C4-2B (cell line): ENCODE results near the gene CTXND1.
A peak's percentile ranks its signal among the peaks of the same experiment; 100 is the strongest.
"Not testable (repeated sequence)": the region's sequence is repeated elsewhere in the genome, so short reads cannot be mapped to it uniquely, and the experiment has no call there.

Experiments used
- H3K27ac ChIP-seq: fragments of 450-650 bp; 2 replicates; pipeline ENCODE4 v1.5.1; 2017
- ZFX ChIP-seq: fragments of 450-650 bp; IDR thresholded peaks from 2 replicates; pipeline ENCODE4 v1.6.1; 2017
- TF ChIP-seq, protein P1 (sequence below): fragments of 450-650 bp; conservative IDR thresholded peaks from 2 replicates; pipeline ENCODE4 v1.5.1; 2017; ENCODE audit warnings: mild to moderate bottlenecking

The CTXND1 gene

DNA sequence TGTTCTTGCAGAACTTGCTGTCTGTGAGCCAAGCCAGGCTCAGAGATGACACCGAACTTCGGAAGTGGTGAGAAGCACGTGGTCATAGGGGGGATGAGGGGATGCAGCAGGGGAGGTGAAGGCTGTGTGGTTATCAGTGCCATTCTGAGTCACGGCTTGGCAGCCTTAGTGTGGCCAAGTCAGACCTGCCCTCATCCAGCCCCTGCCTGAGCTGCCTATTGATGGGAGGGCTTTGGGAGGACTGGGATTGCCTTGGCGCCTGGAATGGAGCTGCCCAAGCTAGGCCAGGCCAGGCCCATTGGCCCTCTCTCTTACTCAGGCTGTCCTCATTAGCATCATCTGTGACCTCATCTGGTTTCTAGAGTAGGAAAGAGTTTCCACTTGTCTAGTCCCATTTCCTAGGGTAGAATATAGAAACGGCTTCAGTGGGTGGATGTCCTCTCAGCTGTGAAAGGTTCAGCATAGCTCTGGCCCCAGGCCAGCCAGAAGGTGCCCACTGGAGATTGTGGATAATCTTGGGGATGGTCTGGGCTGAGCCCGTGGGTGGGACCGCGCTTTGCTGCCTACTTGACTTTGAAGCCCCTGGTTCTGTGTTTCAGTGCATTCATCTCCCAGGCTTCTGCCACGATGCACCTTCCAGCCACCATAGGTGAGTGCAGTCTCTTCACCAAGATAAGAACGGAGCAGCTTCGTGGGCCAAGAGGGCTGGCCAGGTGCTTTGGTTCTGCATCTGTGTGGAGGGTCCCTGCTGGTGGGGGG lies 92.0 kb downstream of the CTXND1 start:
- no peak overlapping the region for H3K27ac ChIP-seq
- TF ChIP-seq, protein P1, sequence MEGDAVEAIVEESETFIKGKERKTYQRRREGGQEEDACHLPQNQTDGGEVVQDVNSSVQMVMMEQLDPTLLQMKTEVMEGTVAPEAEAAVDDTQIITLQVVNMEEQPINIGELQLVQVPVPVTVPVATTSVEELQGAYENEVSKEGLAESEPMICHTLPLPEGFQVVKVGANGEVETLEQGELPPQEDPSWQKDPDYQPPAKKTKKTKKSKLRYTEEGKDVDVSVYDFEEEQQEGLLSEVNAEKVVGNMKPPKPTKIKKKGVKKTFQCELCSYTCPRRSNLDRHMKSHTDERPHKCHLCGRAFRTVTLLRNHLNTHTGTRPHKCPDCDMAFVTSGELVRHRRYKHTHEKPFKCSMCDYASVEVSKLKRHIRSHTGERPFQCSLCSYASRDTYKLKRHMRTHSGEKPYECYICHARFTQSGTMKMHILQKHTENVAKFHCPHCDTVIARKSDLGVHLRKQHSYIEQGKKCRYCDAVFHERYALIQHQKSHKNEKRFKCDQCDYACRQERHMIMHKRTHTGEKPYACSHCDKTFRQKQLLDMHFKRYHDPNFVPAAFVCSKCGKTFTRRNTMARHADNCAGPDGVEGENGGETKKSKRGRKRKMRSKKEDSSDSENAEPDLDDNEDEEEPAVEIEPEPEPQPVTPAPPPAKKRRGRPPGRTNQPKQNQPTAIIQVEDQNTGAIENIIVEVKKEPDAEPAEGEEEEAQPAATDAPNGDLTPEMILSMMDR, result no peak
- no peak for TF ChIP-seq ZFX

- TF ChIP-seq, protein P1, result no peak
- TF ChIP-seq ZFX, result no peak
- no peak overlapping the region for H3K27ac ChIP-seq
Measured at GRCh38 chr15:80159301-80159700, 92.7 kb downstream of the CTXND1 start.

- no peak for TF ChIP-seq ZFX
- TF ChIP-seq, protein P1, result no peak
- H3K27ac ChIP-seq, result no peak overlapping the region
Measured at GRCh38 chr15:80157215-80157614, 94.8 kb downstream of the CTXND1 start.

DNA sequence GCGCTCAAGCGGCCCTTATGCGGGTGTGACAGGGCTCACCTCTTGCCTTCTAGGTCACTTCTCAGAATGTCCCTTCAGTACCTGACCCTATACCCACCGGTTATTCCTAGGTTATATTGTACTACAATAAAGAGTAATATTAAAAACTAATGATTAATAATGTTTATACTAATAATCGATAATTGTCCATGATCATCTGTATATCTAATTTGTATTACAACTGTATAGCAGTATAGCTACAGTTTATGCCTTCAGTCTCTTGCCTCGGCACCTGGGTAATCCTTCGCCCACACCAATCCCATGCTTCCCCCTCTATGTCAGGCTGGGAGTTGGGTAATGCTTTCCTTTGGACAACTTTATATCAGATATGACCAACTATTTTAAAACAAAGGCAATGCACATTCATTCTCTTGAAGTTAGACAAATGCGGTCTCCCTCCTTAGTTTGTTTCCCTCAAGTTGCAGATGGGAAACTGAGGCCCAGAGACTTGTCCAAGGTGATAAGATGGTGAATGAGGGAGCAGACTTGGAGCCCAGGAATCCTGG lies 95.8 kb downstream of the CTXND1 start:
- no peak overlapping the region for H3K27ac ChIP-seq
- TF ChIP-seq ZFX, result no peak
- TF ChIP-seq, protein P1, result no peak

GRCh38 chr15:80155378-80156175 lies 96.4 kb downstream of the CTXND1 start:
- H3K27ac ChIP-seq, result not testable (repeated sequence)

DNA sequence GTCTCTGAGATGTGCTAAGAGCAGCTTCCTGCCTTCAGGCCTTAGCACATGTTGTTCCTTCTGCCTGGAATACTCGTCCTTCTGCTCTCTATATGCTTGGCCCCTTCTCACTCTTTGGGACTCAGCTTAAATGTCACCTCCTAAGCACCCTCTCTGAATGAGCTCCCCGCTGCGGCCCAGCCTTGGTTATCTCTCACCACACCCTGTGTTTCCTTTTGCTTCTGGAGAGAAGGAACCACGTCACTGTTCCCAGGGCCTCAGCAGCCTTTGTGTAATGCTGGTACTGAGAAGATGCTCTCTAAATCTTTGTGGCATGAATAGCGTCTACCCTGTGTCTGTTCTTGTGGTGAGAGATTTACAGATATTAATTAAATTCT lies 97.0 kb downstream of the CTXND1 start:
- H3K27ac ChIP-seq, result no peak overlapping the region
- TF ChIP-seq ZFX, result no peak
- TF ChIP-seq, protein P1, result no peak

GRCh38 chr15:80154336-80154735 lies 97.7 kb downstream of the CTXND1 start:
- H3K27ac ChIP-seq, result peak overlapping the region; percentile 80; the same call in 1 of the 2 replicates
- TF ChIP-seq, protein P1, result no peak
- TF ChIP-seq ZFX, result no peak
